DMS153 treated with DMSO at 0.1 percent for 48 hours (cell line): ENCODE results near the gene LYSMD3.

Experiments used
- DNase-seq: peaks from one replicate; lab custom pipeline; 2025; ENCODE audit not compliant: unreplicated experiment; lab: John Stamatoyannopoulos, UW

The LYSMD3 gene

GRCh38 chr5:90548069-90548593 lies 18.7 kb upstream of the LYSMD3 start:
- DNase-seq = peak; percentile 54

DNA sequence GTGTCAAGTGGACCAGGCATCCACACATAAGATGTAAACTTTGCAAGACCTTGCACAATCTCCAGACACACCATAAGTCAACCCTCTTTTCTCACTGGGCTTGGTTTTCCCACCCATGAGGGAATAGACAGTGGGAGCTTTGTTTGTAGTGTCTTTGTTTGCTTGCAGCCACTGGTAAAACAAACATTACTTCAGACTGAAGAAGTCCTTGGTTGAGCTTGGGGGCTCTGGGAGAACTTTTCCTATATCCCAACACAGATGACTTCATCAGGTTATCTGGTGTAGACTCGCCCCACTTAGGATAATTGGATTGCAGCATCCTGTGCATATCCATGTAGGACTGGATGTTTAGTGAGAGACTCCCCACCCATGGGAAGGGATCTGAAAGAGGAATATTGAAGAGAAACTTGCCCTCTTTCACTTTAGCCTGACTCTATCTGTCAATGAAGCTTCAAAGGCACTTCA lies 17.7 kb upstream of the LYSMD3 start:
- DNase-seq = no peak

DNA sequence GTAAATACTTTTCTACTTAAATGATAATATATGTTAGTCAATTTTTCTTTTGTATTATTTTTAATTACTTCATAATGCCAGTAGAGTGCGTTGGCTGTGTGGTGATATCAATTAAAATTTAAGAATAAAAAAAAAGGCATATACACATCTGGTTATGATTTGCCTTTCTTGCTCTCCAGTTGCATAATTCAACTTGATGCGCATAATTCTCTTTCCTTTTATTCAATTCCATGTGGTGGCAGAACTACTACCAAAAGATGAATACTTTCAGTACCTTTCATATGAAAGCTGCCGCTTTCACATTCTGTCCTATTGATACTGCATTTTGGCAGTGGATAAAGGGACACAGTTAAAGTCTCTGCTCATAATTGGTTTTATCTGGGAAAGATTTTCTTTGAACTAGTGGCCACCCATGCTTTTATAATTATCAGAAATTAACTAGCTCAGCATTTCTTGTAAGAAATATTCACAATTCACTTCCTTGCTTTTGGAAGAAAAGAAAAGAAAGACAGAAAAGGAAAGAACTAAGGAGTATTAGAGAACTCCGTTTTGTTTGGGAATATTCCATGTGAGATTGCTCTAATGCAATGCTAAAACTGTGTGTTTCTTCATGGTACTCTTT lies 16.9 kb upstream of the LYSMD3 start:
- DNase-seq = no peak

DNA sequence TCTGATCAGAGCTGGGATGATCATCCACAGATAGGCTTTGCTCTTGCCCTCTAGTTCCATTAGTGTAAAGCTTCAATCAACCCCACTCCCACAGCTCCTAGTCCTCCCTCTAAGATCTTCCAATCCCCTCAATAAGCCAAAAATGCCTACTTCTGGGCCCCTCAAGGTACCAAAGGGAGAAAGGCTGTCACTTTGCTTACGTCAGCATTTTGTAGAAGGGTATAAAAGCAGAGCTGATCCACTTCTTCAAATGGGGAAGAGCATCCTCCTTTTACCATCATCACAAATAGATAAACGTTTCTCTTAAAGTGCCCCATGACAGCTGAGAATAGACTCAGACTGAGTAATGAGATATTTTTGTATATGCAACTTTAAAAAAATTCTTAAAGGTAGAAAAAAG lies 16.1 kb upstream of the LYSMD3 start:
- no peak for DNase-seq

GRCh38 chr5:90542827-90543519 lies 13.6 kb upstream of the LYSMD3 start:
- no peak for DNase-seq

GRCh38 chr5:90534922-90535321 lies 5.5 kb upstream of the LYSMD3 start:
- DNase-seq = no peak

GRCh38 chr5:90533794-90534193 lies 4.4 kb upstream of the LYSMD3 start:
- DNase-seq = no peak

DNA sequence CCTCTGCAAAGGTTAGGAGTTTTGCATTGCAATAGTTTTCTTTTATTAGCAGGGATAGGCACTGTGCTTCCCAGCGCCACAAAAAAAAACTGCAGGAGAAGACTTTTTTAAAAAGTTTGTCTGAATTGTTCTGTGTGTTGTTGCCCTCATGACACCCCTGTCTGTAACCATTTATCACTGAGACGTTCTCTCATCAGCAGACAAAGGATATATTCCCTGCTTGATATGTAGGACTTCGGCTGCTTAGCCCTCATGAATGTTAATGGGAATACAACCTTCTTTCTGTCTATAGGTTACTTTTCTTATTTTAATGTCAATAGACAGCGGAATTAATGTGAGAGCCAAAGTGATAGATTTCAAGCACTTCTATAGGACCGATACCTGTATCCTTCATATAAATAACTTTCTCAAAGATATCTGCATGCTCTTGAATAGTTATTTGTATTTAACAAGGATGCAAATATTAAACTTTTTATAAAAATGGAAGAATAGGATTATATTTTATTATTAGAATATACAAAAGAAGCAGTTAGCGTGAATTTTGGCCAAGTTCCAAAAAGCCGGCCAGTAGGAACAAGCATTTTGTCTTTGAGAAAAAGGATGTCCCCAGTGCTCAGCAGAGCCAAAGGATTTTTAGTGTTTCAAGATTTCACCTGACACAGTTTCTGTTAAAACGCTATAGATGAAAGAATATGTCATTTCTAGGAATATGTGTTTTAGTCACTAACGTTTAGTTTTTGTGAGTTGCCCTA lies 1.5 kb upstream of the LYSMD3 start:
- no peak for DNase-seq

DNA sequence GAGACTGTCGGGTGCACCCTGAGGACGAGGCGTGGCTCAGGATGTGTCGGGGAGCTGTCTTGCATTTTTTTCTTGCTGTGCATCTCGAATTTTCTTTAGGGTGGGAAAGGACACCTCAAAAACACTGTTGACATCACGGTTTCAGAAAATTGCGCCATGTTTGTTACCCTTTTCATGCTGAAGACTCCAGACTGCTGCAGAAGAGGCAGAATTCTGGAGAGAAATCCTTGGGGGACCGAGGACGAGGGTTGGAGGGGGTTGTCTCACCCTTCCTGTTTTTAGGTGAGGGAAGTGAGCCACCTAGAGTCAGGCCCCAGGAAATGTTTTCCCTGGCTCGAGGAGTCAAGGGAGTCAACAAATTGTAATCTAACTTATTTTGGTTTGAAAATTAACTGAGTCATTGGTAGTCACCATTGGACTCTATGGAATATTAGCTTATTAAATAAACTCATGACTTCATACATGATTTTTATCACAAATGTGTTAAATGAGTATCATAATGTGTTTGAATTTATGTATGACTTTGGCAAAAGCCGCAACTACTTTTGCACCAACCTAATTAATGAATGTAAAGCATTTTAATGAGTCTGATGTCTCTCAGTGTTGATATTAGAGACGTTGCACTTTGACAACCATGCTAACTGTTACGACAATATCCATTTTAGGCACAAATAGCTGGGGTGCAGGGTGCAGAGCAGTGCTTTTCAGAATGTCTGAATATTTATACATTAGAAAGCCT lies 724 bp upstream of the LYSMD3 start:
- peak; percentile 6 for DNase-seq

DNA sequence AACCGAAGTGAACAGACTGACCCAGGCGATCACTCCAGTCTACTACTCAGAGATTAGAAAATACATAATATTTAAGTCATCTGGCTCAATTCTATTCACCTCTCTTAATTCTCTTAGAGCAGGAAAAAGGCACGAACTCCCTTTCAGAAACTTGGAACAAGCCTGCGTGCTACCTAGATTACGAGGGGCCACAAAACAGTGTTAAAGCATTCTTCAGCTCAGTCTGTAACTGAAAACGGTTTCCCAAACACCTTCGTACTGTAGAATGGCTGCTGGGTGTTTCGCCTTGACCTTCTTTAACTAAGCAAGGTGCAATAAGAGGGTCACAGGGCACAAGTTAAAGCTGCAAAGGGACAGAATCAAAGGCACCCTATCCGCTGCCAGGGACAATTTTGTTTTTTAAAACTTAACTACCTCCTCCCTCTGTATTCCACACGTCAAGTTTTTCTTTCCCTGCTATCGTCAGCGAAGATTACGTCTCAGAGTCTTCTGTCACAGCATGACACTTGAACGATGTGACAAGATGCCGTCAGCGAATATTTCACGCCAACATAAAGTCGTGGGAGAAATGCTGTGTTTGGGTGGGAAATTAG lies 687 bp downstream of the LYSMD3 start:
- DNase-seq = no peak

DNA sequence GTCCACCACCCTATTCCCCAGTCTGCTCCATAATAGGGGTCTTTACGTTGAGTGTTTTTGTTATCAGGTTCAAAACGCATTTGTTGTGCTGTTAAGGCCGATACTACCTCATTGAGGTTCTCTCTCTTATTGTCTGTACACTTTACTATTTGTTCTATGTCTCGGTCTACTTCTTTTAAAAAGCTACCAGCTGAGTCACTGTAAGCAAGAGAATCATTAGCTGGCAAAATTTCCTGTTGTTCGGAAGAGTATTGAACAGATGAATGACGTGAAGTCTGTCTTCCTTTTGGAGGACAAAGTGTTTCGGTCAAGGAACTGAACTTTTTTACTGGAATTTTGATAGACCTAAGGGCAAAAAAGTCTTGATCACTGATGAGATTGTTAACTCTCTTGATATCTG lies 10.3 kb downstream of the LYSMD3 start:
- peak; percentile 57 for DNase-seq

DNA sequence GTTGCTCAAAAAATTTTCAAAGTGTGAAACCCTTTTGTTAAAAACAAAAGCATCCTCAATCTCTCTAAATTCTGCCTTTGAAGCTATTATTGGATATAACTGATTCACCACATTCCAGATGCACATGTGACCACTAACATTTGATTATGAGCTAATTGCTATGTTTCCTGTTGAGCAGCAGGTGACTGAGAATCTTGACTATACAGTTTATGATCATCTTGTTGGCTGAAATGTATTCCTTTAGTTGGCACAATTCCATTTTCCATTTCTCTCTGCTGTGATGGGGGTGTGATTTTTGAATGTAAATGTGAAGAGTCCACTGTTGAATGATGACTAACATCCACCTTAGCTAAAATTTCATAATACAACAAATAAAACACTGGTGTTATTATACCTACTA lies 10.7 kb downstream of the LYSMD3 start:
- peak; percentile 57 for DNase-seq

GRCh38 chr5:90514520-90514919 lies 14.9 kb downstream of the LYSMD3 start:
- DNase-seq = no peak

DNA sequence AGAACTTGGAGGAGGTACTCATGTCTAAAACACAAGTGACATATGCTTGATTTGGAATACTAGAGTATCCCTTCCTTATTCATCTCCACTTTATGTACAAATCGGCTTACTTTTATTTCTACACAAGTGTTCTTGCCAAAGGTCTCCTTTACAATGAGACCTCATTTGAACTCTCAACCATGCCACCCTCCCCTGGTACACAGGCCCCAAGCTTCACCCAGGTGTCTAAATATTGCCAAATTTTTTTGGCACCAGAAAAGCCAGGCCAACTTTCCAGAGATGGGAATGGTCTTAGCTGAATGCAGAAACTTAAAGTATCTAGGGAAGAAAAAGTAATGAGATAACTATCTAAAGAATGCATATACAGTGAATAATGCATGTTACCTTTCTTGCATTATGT lies 18.9 kb downstream of the LYSMD3 start:
- no peak for DNase-seq

- no peak for DNase-seq
Observed at GRCh38 chr5:90506221-90506620, 23.2 kb downstream of the LYSMD3 start.

DNA sequence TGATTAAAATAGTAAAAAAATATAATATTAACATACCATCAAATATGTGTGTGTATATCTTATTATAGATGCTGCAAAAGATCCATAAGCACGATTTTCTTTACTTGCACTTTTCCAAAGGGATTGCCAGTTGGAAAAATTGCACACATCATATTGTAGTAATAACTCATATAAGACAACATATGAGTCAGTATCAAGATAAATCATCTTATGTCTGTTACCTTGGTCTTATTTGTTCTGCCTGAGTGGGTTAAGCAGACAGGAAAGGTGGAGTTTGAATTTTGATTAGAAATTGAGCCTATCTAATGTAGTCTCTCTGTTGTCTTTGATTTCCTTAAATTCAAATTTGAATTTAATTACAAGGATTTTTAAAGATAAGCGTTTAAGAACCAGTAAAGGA lies 24.6 kb downstream of the LYSMD3 start:
- no peak for DNase-seq

GRCh38 chr5:90503596-90503995 lies 25.8 kb downstream of the LYSMD3 start:
- DNase-seq = no peak

- no peak for DNase-seq
Observed at GRCh38 chr5:90495146-90495545, 34.2 kb downstream of the LYSMD3 start.

DNA sequence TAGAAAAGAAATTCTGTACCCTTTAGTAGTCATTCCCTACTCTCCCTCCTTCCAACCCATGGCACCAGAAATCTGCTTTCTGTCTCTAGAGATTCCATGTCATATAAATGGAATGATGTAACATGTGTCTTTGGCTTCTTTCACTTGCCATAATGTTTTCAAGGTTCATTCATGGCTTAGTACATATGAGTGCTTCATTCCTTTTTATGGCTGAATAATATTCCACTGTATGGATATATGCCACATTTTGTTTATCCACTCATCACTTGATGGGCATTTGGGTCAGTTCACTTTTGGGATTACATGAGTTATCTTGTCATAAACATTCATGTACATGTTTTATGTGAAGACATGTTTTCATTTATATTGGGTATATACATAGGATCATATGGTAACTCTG lies 35.3 kb downstream of the LYSMD3 start:
- DNase-seq = no peak

DNA sequence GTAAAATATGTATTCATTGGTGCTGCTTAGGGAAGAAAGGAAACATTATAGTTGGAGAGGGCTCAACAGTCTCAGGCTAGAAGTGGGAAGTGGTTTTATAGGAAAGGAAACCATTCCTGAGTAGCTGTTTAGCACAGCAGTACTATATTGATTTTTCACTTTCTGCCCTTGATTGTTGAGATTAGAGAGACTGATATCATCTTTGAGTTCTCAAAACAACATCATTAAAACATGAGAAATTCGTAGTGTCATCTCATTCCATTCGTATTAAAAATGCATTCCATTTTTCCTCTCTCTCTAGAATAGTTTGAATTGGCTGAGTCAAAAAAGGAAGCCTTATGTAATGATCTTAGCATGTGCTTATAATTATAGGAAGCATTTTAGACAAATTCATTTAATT lies 40.6 kb downstream of the LYSMD3 start:
- no peak for DNase-seq

DNA sequence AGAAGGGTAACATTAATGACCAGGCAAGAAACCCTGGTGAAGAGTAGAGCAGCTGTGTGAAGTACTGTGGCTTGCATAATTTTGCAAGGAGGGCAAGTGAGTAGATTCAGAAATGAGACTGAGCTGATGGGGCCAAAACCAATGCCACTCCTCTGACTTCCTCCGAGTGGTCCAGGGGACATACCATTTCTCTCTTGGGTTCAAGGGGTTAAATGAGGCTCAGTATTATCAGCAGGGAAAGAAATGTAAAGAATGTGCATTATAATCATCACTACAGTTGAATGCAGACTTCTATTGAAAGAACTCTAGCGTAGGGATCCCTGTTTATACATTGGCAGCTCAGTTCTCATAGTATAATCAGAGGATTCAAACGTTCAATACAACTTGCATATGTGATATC lies 44.8 kb downstream of the LYSMD3 start:
- DNase-seq = no peak
